ENCODE results near the gene HM13.

DNA sequence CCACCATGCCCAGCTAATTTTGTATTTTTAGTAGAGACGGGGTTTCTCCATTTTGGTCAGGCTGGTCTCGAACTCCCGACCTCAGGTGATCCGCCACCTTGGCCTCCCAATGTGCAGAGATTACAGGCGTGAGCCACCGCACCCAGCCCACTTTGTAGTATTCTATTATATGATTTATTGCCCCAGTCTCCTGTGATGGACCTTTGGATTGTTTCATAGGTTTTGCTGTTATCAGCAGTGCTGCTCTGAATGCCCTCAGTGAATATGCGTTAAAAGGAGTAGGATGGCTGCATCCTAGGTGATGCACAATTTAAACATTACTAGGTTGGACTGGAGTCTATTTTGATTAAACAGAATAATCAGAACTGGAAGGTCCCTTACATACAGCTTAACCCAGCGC lies 101.2 kb downstream of the HM13 start:
- TF ChIP-seq, protein P1, sequence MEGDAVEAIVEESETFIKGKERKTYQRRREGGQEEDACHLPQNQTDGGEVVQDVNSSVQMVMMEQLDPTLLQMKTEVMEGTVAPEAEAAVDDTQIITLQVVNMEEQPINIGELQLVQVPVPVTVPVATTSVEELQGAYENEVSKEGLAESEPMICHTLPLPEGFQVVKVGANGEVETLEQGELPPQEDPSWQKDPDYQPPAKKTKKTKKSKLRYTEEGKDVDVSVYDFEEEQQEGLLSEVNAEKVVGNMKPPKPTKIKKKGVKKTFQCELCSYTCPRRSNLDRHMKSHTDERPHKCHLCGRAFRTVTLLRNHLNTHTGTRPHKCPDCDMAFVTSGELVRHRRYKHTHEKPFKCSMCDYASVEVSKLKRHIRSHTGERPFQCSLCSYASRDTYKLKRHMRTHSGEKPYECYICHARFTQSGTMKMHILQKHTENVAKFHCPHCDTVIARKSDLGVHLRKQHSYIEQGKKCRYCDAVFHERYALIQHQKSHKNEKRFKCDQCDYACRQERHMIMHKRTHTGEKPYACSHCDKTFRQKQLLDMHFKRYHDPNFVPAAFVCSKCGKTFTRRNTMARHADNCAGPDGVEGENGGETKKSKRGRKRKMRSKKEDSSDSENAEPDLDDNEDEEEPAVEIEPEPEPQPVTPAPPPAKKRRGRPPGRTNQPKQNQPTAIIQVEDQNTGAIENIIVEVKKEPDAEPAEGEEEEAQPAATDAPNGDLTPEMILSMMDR (IDR thresholded peaks at IDR 0.05): no peak
- no peak for TF ChIP-seq EP300 (IDR thresholded peaks at IDR 0.05)

Measured in stomach (tissue), 4 donors.